ES-I3 (cell line): ENCODE measurements around the gene EMP3.

Experiments used
- H3K36me3 ChIP-seq: 2 replicates; pipeline ENCODE4 v1.6.1; 2013; ENCODE audit warnings: mild to moderate bottlenecking, low read length, control low read depth, moderate library complexity; ENCODE audit not compliant: insufficient read depth
- H3K4me1 ChIP-seq: 2 replicates; pipeline ENCODE4 v1.6.1; 2013; ENCODE audit warnings: mild to moderate bottlenecking, control low read depth, low read length; ENCODE audit not compliant: insufficient read depth
- H3K9ac ChIP-seq: 2 replicates; pipeline ENCODE4 v1.6.1; 2013; ENCODE audit warnings: low read depth, mild to moderate bottlenecking, low read length, moderate library complexity
- H3K9me3 ChIP-seq: 2 replicates; pipeline ENCODE4 v1.6.1; 2013; ENCODE audit warnings: mild to moderate bottlenecking, low read length, moderate library complexity; ENCODE audit not compliant: control insufficient read depth, insufficient read depth

EMP3 gene

GRCh38 chr19:48330012-48330681, 4.8 kb downstream of the EMP3 start:
- Histone ChIP-seq H3K36me3 (no peaks in the 10 kb centered on the region), H3K9me3 (no peaks in the 10 kb centered on the region), H3K9ac (peak overlapping the region; percentile 43; the same call in 1 of the 2 replicates), H3K4me1 (peaks cover 11% of the 10 kb centered on the region)

GRCh38 chr19:48332351-48332661, 7.0 kb downstream of the EMP3 start:
- Histone ChIP-seq H3K36me3 (no peaks in the 10 kb centered on the region), H3K9me3 (no peaks in the 10 kb centered on the region), H3K4me1 (peaks cover 7% of the 10 kb centered on the region), H3K9ac (peak overlapping the region; percentile 48; the same call in 1 of the 2 replicates)

DNA sequence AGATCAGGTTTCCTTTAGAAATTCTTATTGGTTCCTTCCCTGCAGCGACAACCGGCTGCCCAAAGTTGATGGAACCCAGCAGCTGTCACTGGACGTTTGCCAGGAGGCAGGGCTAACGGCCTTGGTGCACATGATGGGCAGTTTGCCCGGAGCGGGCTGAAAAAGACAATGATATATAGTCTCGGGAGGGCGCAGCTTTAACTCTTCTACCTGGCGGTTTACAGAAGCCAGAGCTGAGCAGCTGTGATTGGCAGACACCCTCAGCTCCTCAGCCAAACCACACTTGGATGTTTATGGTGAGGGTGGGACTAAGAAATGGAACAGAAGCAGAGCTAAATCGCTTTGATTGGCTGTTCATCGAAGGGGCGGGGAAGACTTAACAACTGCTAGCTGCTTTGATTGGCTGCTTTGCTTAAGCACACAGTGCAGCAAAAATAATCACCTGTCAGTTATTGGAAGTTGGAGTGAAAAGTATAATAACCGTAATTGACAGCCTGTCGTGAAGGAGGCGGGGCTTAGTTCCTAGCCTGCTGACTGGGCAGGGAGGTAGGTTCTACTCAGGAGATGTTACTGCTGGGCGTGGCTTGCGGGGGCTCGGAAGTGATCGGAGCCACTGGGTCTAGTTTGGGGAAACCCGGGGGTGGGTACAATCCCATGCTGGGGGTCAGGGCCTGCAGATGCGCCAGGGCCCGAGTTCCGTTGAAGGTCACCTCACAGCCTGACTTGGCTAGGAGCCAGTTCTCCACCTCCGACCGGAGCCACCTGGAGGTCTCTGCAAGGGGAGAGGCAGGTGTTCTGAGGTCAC, 7.5 kb downstream of the EMP3 start:
- peaks cover 7% of the 10 kb centered on the region for H3K4me1 ChIP-seq
- H3K9me3 ChIP-seq = no peaks in the 10 kb centered on the region

GRCh38 chr19:48333467-48334384, 8.4 kb downstream of the EMP3 start:
- Histone ChIP-seq H3K4me1 (peaks cover 7% of the 10 kb centered on the region), H3K36me3 (no peaks in the 10 kb centered on the region), H3K9ac (peak overlapping the region; percentile 58), H3K9me3 (no peaks in the 10 kb centered on the region)

More for the DNA sequence above, 7.5 kb downstream of the EMP3 start:
- Histone ChIP-seq H3K36me3 (no peaks in the 10 kb centered on the region), H3K9ac (peak overlapping the region; percentile 48; the same call in 1 of the 2 replicates)

GRCh38 chr19:48338253-48338755, 13.0 kb downstream of the EMP3 start:
- Histone ChIP-seq H3K9me3 (no peaks in the 10 kb centered on the region), H3K9ac (no peak overlapping the region), H3K36me3 (no peaks in the 10 kb centered on the region), H3K4me1 (no peaks in the 10 kb centered on the region; the same call in 1 of the 2 replicates)

DNA sequence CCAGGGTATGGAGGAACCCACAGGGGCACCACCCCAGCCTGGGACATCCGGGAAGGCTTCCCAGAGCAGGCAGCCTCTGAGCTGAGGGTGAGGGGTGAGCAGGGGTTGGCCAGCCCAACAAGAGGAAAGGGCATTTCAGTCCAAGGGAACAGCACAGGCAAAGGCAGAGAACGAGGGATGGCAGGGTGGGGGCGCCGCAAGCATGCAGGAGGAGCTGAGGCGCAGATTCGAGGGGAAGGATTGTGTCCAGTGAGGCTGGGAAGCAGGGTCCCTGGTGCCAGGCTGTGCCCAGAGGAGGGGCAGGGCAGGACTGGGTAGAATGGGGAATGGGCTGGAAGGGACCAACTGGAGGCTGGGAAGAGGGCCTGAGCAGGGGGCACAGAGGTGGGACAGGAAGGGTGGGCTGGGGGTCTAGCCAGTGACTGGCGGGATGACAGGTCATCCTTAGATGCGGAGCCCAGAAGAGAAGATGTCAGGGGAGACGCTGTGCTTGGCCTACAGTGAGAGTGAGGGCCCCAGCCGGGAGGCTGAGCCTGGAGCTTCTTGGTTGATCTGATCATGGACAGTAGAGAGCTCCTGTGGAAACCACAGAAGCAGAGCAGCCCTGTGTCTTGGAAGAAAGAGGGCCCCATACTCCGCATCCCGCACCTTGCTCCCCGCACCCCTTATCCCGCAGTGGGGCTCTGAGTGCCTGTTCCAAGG, 13.6 kb downstream of the EMP3 start:
- no peaks in the 10 kb centered on the region for H3K9me3 ChIP-seq
- no peaks in the 10 kb centered on the region for H3K36me3 ChIP-seq
- H3K9ac ChIP-seq = no peak overlapping the region
- H3K4me1 ChIP-seq = no peaks in the 10 kb centered on the region; the same call in 1 of the 2 replicates

DNA sequence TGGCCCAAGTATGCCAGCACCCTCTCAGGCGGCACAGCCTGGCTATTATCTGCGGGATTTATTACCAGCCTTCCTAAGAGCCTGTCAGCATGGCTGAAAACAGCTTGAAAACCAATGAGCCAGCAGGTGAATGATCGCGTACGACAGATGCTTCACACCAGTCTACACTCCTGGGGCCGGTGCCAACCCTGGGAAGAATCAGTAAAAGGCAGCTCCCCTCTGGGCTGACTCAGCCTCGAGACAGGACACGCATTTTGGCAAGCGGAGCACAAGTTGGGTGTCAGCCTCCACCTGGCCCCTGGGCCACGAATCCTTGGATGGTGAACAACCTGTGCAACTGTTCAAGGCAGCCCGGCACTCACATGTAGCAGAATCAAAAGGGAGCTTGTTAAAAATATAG, 15.6 kb downstream of the EMP3 start:
- no peak overlapping the region for H3K9ac ChIP-seq
- H3K36me3 ChIP-seq = no peaks in the 10 kb centered on the region
- no peaks in the 10 kb centered on the region for H3K9me3 ChIP-seq
- no peaks in the 10 kb centered on the region; the same call in 1 of the 2 replicates for H3K4me1 ChIP-seq

- Histone ChIP-seq H3K9ac (no peak overlapping the region), H3K4me1 (no peaks in the 10 kb centered on the region; the same call in 1 of the 2 replicates), H3K9me3 (no peaks in the 10 kb centered on the region), H3K36me3 (no peaks in the 10 kb centered on the region)
Measured at GRCh38 chr19:48341515-48342413, 16.4 kb downstream of the EMP3 start.

GRCh38 chr19:48342414-48342738, 17.0 kb downstream of the EMP3 start:
- H3K9me3 ChIP-seq = no peaks in the 10 kb centered on the region
- no peaks in the 10 kb centered on the region; the same call in 1 of the 2 replicates for H3K4me1 ChIP-seq
- no peak overlapping the region for H3K9ac ChIP-seq
- no peaks in the 10 kb centered on the region for H3K36me3 ChIP-seq

DNA sequence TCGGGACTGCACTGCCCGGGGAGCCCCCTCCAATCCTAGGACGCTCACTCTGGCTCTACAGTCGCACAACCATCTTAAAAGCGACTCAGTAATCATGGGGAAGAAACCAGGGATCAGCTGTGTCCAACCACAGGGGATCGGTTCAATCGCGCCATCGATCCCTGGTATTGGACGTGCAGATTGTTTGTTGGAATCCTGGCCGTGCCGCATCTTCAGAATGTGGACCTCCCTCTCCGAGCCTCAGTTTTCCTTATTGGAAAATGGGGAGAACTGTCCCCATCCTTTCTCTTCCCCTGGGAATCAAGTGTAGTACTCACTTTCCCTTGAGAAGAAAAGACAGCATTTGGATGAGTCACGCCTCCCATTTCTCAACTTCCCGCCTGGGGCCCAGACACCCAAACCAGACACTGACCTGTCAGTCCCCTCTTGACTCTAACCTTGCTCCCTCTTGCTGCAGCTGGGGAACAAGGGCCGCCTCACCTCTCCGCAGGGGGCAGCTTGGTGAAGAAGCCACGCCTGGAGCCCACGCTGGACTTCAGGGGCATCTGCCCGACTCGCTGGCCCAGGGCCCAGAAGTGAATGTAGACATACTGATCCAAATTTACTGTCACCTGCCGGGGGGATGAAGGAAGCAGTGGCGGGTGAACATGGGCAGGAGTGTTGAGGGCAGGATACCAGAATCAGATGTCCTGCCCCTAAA, 17.6 kb downstream of the EMP3 start:
- H3K9ac ChIP-seq = no peak overlapping the region
- no peaks in the 10 kb centered on the region for H3K36me3 ChIP-seq
- no peaks in the 10 kb centered on the region for H3K9me3 ChIP-seq
- peaks cover under 1% of the 10 kb centered on the region; the same call in 1 of the 2 replicates for H3K4me1 ChIP-seq

DNA sequence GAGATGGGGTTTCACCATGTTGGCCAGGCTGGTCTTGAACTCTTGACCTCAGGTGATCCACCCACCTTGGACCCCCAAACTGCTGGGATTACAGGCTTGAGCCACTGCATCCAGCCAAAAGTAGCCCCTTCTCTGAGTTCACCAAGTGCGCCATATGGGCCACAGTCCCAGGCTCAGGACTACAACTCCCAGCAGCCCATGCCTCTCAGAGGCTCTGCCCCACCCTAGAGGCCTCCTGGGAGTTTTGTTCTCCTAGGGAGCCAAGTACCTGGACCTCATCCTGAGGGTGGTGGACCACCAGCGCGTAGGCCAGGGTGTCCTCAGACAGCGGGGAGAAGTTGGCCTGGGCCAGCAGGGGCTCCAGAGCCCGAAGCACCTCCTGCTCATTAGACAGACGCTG, 19.5 kb downstream of the EMP3 start:
- Histone ChIP-seq H3K9ac (no peak overlapping the region), H3K9me3 (no peaks in the 10 kb centered on the region), H3K4me1 (peaks cover 5% of the 10 kb centered on the region; the same call in 1 of the 2 replicates), H3K36me3 (no peaks in the 10 kb centered on the region)

DNA sequence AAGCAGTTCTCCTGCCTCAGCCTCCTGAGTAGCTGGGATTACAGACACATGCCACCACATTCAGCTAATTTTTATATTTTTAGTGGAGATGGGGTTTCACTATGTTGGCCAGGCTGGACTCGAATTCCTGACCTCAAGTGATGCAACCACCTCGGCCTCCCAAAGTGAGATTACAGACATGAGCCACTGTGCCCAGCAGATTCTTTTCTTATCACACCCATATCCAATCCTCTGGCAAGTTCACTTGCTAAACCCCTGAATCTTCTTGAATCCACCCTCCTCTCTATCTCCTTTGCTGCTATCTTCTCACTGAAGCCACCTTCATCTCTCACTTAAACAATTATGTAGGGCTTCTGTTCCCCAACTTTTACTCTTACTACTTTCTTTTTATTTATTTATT, 20.8 kb downstream of the EMP3 start:
- H3K36me3 ChIP-seq = no peaks in the 10 kb centered on the region
- peaks cover 5% of the 10 kb centered on the region; the same call in 1 of the 2 replicates for H3K4me1 ChIP-seq
- H3K9me3 ChIP-seq = no peaks in the 10 kb centered on the region
- no peak overlapping the region for H3K9ac ChIP-seq
